ENCODE data around the gene TGM2. TPM values are rescaled to one million over a fixed set of nuclear protein-coding genes. Genes with fewer than 3 reads are reported as not detected.

Gene TGM2
- polyA plus RNA-seq, 1 donor from 2014 or later = not detected

GRCh38 chr20:38162149-38162548, 2.9 kb downstream of the TGM2 start:
- no peak overlapping the region for H3K9ac ChIP-seq (ENCODE audit: low read length)
- no peaks in the 10 kb centered on the region for H3F3A ChIP-seq (ENCODE audit: insufficient read depth, low read length, poor library complexity, severe bottlenecking)
- no peaks in the 10 kb centered on the region for H3K9me3 ChIP-seq (ENCODE audit: low read length)
- no peak overlapping the region for H3K4me2 ChIP-seq (ENCODE audit: low read length)
- H2AFZ ChIP-seq (ENCODE audit: low read depth, low read length) = no peak overlapping the region
- peaks cover 6% of the 10 kb centered on the region for H3K27me3 ChIP-seq (ENCODE audit: insufficient read depth, low read depth, low read length)
- H3K36me3 ChIP-seq (ENCODE audit: insufficient read depth, low read length) = no peaks in the 10 kb centered on the region
- H3K9me2 ChIP-seq (ENCODE audit: insufficient read depth, low read length) = no peaks in the 10 kb centered on the region
- no peaks in the 10 kb centered on the region for H3K79me2 ChIP-seq (replicated peaks; ENCODE audit: insufficient read depth, low read length)
- TF ChIP-seq REST (IDR thresholded peaks at IDR 0.05; ENCODE audit: borderline replicate concordance) (no peak), EZH2 (IDR thresholded peaks at IDR 0.05; ENCODE audit: borderline replicate concordance, insufficient read depth, low read length, poor library complexity, severe bottlenecking) (no peak)
- no peak overlapping the region for H3K4me3 ChIP-seq (ENCODE audit: low read length)
- no peaks in the 10 kb centered on the region for H4K20me1 ChIP-seq (ENCODE audit: insufficient read depth)
- H3K27ac ChIP-seq (ENCODE audit: low read length) = no peak overlapping the region

GRCh38 chr20:38161412-38161774, 3.7 kb downstream of the TGM2 start:
- no peaks in the 10 kb centered on the region for H3K79me2 ChIP-seq (replicated peaks; ENCODE audit: insufficient read depth, low read length)

More at GRCh38 chr20:38161412-38161774, 3.7 kb downstream of the TGM2 start:
- Histone ChIP-seq H3F3A (ENCODE audit: insufficient read depth, low read length, poor library complexity, severe bottlenecking) (no peaks in the 10 kb centered on the region), H3K27me3 (ENCODE audit: insufficient read depth, low read depth, low read length) (peaks cover 6% of the 10 kb centered on the region), H3K4me2 (ENCODE audit: low read length) (no peak overlapping the region), H3K27ac (ENCODE audit: low read length) (no peak overlapping the region), H3K9ac (ENCODE audit: low read length) (no peak overlapping the region), H3K36me3 (ENCODE audit: insufficient read depth, low read length) (no peaks in the 10 kb centered on the region), H4K20me1 (ENCODE audit: insufficient read depth) (no peaks in the 10 kb centered on the region), H2AFZ (ENCODE audit: low read depth, low read length) (no peak overlapping the region), H3K4me3 (ENCODE audit: low read length) (no peak overlapping the region), H3K9me3 (ENCODE audit: low read length) (no peaks in the 10 kb centered on the region), H3K9me2 (ENCODE audit: insufficient read depth, low read length) (no peaks in the 10 kb centered on the region)
- TF ChIP-seq SMC3 (conservative IDR thresholded peaks at IDR 0.05; ENCODE audit: poor library complexity) (no peak), EZH2 (IDR thresholded peaks at IDR 0.05; ENCODE audit: borderline replicate concordance, insufficient read depth, low read length, poor library complexity, severe bottlenecking) (no peak), CTCF (IDR thresholded peaks at IDR 0.05; ENCODE audit: poor library complexity, severe bottlenecking) (no peak), TAF1 (IDR thresholded peaks at IDR 0.05; ENCODE audit: low read depth) (no peak), MXI1 (conservative IDR thresholded peaks at IDR 0.05; ENCODE audit: poor library complexity, severe bottlenecking) (no peak), REST (IDR thresholded peaks at IDR 0.05; ENCODE audit: borderline replicate concordance) (no peak)

Measured in neural cell (in vitro differentiated cells).